ENCODE data around the gene PLCL1. TPM values are rescaled to one million over a fixed set of nuclear protein-coding genes. Genes with fewer than 3 reads are reported as not detected.

The PLCL1 gene
- total RNA-seq, 4 donors from 2014 or later, result 6.6 to 10.0 (median 7.9) TPM

DNA sequence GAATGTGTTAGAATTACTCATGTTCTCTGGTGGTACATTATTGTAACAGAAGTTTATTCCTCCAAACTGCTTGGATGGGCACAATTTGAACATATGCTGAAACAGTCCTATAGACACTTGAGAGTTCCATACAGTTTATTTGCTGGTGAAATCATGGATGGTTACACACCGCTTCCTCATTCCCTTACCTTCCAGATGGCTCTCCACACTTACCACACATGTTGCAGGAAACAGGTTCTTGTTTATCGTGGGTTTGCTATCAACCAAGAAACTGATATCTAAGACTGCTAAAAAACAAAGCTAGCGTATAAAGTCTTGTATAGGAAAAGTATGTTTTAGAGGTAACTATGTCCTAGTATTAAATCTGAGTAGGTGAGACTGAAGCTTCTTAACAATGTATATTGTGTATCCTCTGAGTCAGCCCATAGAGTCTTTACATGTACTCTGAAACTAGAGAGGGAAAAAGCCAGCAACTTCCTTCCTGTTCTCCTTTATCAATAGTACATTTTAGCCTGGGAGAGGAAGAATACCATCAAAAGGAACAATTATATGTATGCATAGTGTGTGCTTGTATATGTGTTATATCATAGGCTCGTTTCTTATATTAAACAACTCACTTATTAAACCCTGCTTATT, 313.1 kb downstream of the PLCL1 start:
- H3K4me1 ChIP-seq, result peaks cover 0 to 7% (median 0%) of the 10 kb centered on the region in 4 donors
- TF ChIP-seq EP300 (IDR thresholded peaks at IDR 0.05) (no peak), POLR2A (IDR thresholded peaks at IDR 0.05) (no peak)
- TF ChIP-seq, protein P1, sequence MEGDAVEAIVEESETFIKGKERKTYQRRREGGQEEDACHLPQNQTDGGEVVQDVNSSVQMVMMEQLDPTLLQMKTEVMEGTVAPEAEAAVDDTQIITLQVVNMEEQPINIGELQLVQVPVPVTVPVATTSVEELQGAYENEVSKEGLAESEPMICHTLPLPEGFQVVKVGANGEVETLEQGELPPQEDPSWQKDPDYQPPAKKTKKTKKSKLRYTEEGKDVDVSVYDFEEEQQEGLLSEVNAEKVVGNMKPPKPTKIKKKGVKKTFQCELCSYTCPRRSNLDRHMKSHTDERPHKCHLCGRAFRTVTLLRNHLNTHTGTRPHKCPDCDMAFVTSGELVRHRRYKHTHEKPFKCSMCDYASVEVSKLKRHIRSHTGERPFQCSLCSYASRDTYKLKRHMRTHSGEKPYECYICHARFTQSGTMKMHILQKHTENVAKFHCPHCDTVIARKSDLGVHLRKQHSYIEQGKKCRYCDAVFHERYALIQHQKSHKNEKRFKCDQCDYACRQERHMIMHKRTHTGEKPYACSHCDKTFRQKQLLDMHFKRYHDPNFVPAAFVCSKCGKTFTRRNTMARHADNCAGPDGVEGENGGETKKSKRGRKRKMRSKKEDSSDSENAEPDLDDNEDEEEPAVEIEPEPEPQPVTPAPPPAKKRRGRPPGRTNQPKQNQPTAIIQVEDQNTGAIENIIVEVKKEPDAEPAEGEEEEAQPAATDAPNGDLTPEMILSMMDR (IDR thresholded peaks at IDR 0.05), result no peak
- no peak overlapping the region for H3K27ac ChIP-seq
- no peak overlapping the region for H3K4me3 ChIP-seq
- DNase-seq (ENCODE audit: low spot score in 2 of 2), result no peak
- no peaks in the 10 kb centered on the region for H3K9me3 ChIP-seq
- 80 to 87% methylated on average over 4 of the region's 4 CpGs for WGBS, 2 donors
- no peaks in the 10 kb centered on the region for H3K27me3 ChIP-seq
- no peaks in the 10 kb centered on the region for H3K36me3 ChIP-seq

DNA sequence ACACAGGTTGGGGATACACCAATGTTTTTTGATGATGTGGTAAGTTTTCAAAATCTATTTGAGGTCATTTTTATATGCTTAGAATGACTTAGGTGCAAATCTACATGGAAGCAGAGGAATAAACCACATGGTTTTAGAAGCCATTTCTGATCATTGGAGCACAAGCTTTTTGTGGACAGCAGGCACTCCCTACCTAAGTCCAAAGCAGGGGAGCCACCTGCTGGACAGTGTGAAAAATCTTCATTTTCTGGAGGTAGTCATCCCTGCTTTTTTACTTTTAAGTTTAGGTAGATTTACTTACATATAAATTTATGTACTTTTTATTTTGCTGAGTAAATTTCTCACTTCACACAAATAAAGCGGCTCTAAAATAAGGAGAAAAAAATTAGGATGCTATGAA, 323.2 kb downstream of the PLCL1 start:
- TF ChIP-seq, protein P1 (IDR thresholded peaks at IDR 0.05), result peak; percentile 34 to 53 (median 37)
- TF ChIP-seq POLR2A (IDR thresholded peaks at IDR 0.05) (no peak), EP300 (IDR thresholded peaks at IDR 0.05) (no peak)
- no peaks in the 10 kb centered on the region for H3K4me1 ChIP-seq
- H3K9me3 ChIP-seq, result no peaks in the 10 kb centered on the region
- H3K4me3 ChIP-seq, result no peak overlapping the region
- no peak for DNase-seq (ENCODE audit: low spot score in 2 of 2)
- WGBS, 2 donors, result 88 to 94% methylated on average over 1 of the region's 1 CpG
- H3K27me3 ChIP-seq, result no peaks in the 10 kb centered on the region
- no peaks in the 10 kb centered on the region for H3K36me3 ChIP-seq
- H3K27ac ChIP-seq, result no peak overlapping the region

DNA sequence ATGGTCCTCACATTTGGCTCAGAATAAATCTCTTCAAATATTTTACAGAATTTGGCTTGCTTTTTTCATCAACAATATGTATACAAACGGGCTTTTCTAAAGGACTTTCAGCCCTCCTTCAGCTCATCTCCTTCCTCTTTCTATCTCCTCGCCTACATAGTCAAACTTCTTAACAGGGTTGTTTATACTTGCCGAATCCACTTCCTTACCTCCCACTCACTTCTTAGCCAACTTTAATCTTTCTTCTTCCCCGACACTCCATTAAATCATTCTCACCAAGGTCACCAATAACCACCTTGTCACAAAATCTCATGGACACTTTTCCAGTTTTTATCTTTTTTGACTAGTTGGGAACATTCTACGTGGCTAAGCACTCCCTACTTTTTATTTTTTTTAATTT, 325.2 kb downstream of the PLCL1 start:
- Histone ChIP-seq H3K4me3 (no peak overlapping the region), H3K27ac (no peak overlapping the region), H3K27me3 (no peaks in the 10 kb centered on the region), H3K4me1 (peaks cover 0 to under 1% (median 0%) of the 10 kb centered on the region in 4 donors), H3K36me3 (no peaks in the 10 kb centered on the region), H3K9me3 (no peaks in the 10 kb centered on the region)
- no peak for DNase-seq (ENCODE audit: low spot score in 2 of 2)
- WGBS, 2 donors, result 74 to 75% methylated on average over 5 of the region's 5 CpGs
- TF ChIP-seq, protein P1 (IDR thresholded peaks at IDR 0.05), result no peak
- TF ChIP-seq POLR2A (IDR thresholded peaks at IDR 0.05) (no peak), EP300 (IDR thresholded peaks at IDR 0.05) (no peak)

DNA sequence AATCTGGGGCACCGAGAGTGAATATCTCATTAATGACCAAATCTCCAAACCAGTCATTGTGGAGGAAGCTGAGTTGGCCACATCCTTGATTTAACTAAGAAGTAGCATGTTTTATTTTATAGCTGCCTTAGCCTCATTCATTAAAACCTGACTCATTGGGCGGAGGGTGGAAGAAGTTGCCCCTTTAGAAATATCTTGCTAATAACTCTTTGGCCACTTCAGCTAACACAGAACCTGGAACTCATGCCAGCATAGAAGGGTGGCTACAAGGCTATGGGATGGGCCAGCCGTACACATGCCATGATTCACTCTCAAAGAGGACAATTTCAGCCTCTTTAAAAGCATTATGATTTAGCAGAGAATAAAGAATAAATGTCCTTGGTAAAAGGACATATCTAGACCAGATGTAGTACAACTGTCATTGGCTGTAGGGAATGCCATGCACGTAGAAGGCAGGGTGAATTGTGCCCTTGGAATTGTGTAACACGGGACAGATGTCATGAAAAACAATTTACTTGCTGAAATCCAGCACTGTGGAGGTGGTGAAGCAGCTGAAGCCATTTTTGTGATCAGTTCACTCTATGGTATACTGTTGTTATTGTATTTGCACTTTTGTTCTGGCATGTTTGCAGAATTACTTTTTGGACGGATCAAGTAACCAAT, 330.0 kb downstream of the PLCL1 start:
- no peak overlapping the region for H3K27ac ChIP-seq
- TF ChIP-seq, protein P1 (IDR thresholded peaks at IDR 0.05), result no peak
- TF ChIP-seq EP300 (IDR thresholded peaks at IDR 0.05) (no peak), POLR2A (IDR thresholded peaks at IDR 0.05) (no peak)
- H3K9me3 ChIP-seq, result no peaks in the 10 kb centered on the region
- H3K4me1 ChIP-seq, result peaks cover 0 to 12% (median 0%) of the 10 kb centered on the region in 4 donors
- WGBS, 2 donors, result 73 to 82% methylated on average over 6 of the region's 6 CpGs
- H3K4me3 ChIP-seq, result no peak overlapping the region
- H3K27me3 ChIP-seq, result no peaks in the 10 kb centered on the region
- no peak for DNase-seq (ENCODE audit: low spot score in 2 of 2)
- H3K36me3 ChIP-seq, result no peaks in the 10 kb centered on the region

DNA sequence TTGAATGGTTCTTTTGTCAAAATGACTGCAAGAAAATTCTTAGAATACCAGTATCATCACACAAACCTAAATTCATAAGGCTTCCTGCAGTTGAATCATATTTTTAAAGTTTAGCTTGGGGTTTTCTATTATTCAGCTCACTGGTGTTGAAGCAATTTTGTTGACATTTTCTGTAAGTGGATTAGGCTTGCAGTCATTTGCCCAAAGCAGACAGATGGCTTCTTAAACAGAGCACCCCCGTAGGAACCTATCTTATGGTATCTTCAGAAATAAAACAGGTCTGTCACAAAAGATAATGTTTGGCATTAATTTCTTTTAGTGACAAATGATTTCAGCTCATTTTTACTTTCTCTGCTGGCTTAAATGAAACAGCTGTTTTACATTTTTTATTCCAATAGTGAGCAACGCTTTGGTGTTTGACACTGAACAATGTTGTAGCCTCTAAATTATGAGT, 331.1 kb downstream of the PLCL1 start:
- DNase-seq (ENCODE audit: low spot score in 2 of 2), result no peak
- H3K27ac ChIP-seq, result no peak overlapping the region
- TF ChIP-seq, protein P1 (IDR thresholded peaks at IDR 0.05), result no peak
- TF ChIP-seq EP300 (IDR thresholded peaks at IDR 0.05) (no peak), POLR2A (IDR thresholded peaks at IDR 0.05) (no peak)
- H3K27me3 ChIP-seq, result no peaks in the 10 kb centered on the region
- 33 to 39% methylated on average over 2 of the region's 2 CpGs for WGBS, 2 donors
- H3K4me1 ChIP-seq, result peaks cover 0 to 12% (median 0%) of the 10 kb centered on the region in 4 donors
- H3K36me3 ChIP-seq, result no peaks in the 10 kb centered on the region
- H3K9me3 ChIP-seq, result no peaks in the 10 kb centered on the region
- no peak overlapping the region for H3K4me3 ChIP-seq
